Activated CD4-positive, CD25-positive, alpha-beta regulatory T cell treated with anti-CD3 and anti-CD28 coated beads, Interleukin-2, amount 50 U/mL, for 24 hours (primary cell): Measurements from ENCODE around the gene TSEN34.
"Not testable (repeated sequence)": the region's sequence is repeated elsewhere in the genome, so short reads cannot be mapped to it uniquely, and the experiment has no call there.

Source experiments
- ATAC-seq, 2 donors: fragments of 150-1000 bp; cut with Tn5 transposase; one replicate each; pipeline ENCODE4 v1.10.0; 2021; ENCODE audit warnings: mild to moderate bottlenecking in 1 of 2, moderate library complexity in 1 of 2

Gene TSEN34

DNA sequence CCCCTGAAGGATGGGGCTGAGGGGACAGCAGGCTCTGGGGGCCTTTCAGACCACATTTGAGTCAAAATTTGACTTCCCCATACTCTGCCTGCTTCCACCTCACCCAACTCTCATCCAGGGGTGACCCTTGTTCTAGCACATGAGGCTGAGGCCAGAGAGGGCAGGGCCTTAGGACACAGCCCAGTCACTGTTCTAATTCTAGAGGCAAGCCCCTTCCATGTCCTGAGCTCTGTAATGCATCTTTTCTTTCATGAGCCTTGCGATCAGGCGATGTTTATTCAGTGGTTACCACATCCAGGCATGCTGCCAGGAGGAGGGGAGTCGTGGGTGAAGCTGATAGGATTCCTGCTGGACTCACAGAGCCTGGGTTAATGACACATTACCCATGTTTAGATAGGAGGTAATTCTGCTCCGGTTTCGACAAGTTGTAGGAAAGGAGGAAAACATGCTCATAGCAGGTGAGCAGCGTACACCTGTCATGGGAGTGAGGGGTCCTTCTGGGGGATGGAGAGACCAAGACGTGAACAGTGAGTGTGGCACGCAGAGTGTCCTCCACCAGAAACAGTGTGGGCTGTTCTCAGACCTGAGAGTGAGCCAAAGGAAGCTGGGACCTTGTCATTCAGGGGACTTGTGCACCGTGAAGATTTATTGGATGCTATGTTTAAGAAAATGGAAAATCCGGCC is 18.8 kb downstream of the TSEN34 start:
- ATAC-seq = no peak

DNA sequence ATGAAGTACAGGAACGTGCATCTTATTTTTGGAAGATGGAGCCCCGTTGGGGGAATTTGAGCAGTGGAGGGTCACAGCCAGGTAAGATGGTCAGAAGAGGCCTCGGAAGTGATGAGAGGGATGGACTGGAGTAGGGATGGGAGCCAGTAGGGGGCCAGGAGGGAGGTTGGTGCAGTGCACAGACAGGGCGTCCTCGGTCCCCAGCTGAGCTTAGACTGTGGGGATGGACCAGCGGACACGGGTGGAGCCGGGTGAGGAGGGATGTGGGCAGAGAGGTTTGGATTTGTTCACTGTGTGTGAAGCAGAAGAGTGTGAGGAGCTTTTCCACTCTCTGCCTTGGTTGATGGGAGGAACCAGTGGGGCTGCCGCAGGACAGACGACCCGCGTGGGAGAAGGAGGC is 20.1 kb downstream of the TSEN34 start:
- no peak for ATAC-seq

DNA sequence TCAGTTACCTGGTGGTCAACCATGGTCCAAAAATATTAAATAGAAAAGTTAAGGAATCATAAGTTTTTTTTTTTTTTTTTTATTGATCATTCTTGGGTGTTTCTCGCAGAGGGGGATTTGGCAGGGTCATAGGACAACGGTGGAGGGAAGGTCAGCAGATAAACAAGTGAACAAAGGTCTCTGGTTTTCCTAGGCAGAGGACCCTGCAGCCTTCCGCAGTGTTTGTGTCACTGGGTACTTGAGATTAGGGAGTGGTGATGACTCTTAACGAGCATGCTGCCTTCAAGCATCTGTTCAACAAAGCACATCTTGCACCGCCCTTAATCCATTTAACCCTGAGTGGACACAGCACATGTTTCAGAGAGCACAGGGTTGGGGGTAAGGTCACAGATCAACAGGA is 23.1 kb downstream of the TSEN34 start:
- ATAC-seq = not testable (repeated sequence)

DNA sequence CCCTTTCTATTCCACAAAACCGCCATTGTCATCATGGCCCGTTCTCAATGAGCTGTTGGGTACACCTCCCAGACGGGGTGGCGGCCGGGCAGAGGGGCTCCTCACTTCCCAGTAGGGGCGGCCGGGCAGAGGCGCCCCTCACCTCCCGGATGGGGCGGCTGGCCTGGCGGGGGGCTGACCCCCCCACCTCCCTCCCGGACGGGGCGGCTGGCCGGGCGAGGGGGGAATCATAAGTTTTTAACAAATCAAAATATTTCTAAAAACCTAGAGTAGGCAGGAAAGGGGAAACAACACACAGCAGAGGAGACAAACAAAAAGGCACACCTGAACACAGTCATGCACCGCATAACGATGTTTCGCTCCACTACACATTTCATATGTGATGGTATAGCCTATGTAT is 23.6 kb downstream of the TSEN34 start:
- not testable (repeated sequence) for ATAC-seq

DNA sequence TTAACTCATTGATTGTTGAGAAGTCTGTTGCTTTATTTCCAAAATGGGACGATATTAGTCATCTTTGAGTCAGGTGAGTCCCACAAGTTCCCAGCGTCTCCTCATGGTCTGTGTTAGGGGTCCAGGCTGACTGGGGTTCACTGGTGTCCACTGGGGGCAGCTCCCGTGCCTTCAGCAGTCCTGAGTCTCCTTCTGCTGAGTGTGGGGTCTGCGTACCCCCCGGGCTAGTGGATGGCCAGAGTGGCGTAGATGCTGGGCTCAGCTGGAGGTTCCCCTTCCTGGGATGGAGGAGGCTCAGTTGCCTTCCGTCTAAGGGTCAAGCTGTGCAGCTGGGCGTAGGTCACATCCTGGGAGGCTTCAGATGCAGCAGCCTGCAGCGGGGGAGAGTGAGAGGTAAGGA is 25.8 kb downstream of the TSEN34 start:
- no peak for ATAC-seq

GRCh38 chr19:54217517-54218247 is 26.6 kb downstream of the TSEN34 start:
- not testable (repeated sequence) for ATAC-seq

DNA sequence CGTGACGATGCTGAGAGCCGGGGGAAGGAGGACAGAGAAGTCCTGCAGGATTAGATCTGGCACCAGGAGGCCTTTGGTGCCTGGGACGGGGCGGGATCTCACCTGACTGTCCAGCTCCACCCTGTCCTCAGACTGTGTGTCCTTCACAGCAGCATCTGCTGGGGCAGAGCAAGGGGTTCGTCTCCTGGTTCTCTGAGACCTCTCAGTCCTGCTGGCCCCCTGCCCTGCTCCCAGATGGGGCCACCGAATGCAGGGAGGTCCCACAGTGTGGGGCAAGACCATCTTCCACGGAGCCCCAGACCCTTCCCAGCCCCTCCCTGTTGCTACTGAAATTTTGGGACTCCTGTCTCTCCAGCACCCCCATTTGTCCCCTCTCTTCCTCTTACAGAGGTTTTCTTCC is 27.2 kb downstream of the TSEN34 start:
- ATAC-seq = no peak

- ATAC-seq = no peak
These were observed 28.0 kb downstream of the TSEN34 start for GRCh38 chr19:54218960-54219661.

DNA sequence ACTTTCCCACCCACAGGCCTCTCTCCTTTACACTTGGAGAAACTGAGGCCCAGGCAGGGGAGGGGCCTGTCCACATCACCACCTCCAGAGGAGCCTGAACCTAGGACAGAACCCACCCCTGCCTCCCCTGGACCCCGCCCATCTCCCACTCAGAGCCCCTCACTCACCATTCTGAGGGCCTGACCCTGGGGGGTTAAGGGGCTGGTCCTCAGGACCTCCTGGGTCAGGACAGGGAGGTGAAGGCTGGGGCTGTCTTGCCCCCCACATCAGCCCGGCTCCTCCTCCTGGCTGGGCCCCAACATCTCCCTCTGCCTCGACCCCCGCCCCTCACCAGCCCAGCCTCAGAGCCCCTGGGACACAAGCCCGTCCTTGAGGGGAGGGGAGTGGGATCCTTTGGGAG is 28.6 kb downstream of the TSEN34 start:
- not testable (repeated sequence) for ATAC-seq

- ATAC-seq = not testable (repeated sequence)
These were observed 30.8 kb downstream of the TSEN34 start for GRCh38 chr19:54221947-54222346.

DNA sequence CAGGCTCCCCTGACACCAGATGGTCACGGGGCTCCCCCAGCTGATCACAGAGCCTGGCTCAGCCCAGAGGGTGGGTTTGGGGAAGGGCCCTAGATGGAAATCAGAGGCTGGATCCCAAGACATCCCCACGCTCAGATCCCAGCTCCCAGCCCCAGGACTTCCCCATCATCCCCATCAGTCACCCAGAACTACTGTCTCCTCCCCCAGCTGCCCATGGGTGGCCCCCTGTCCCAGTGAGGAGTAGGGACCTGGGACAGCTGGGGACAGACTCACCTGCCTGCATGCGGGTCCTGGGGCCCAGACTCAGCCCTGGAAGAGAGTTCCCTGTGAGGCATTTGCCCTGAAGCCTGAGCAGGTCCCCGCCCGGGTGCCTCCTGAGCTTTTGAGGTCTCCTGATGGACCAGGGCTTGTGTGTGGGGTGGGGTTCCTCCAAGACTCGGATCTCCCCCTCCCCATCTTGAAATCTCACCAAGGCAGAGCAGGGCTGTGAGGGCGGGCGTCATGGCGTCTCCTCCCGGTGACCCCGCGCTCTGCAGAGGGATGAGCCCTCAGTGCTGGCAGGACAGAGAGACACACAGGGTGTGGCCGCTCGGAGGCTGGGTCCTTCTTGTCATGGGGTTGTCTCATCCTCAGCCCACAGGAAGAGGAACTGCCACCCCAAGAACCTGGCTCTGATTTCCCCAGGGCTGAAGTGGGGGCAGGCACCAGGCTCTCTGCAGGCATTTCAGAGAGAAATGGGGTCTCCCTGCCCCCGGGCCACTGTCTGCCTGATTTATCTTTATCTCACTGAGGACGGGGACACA is 31.6 kb downstream of the TSEN34 start, which contains the start of gene LILRB3:
Gene LILRB3 (minus strand): TSS at position 534 of the 803 bp plus-strand sequence. CDS start 31 bp downstream, at position 503.
- ATAC-seq = peak in 1 of 2 donors; percentile 23

DNA sequence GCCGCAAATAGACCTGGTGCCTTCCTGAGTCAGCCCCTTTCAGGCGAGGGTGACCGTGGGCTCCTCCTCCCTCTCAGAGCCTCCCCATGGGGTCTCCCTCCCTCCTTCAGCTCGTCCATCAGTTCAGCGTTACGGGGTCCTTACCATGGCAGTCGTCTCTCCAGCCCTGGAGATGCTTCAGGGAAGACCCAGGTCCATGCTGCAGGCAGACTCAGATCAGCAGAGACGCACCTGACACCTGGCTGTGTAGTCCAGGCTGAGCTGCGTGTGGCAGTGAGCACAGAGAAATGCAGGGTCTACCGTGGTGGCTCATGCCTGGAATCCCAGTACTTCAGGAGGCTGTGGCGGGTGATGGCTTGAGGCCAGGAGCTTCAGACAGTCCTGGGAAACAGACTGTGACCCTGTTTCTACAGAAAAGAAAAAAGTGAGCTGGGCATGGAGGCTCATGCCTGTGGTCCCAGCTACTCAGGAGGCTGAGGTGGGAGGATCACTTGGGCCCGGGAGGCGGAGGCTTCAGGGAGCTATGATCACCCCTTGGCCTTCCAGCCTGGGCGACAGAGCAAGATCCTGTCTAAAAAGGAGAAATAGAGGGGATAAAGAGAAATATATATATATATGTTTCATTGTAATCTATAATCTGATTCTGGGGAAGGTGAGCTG is 32.3 kb downstream of the TSEN34 start:
- not testable (repeated sequence) for ATAC-seq

GRCh38 chr19:54223937-54224281 is 32.8 kb downstream of the TSEN34 start:
- not testable (repeated sequence) for ATAC-seq

DNA sequence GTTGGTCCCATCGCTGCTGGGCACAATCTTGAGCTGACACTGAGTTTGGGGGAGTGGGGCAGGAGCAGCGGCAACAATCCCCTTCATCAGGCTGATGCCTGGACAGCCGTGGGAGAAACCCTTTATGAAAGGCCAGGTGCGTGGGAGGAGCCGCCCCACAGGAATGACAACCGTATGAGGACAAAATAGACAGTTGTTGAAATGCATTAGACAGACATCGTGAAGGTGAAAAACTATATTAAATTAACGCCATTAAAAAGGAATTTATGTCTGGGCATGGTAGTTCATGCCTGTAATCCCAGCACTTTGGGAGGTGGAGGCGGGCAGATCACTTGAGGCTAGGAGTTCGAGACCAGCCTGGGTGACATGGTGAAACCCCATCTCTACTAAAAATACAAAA is 33.5 kb downstream of the TSEN34 start:
- not testable (repeated sequence) for ATAC-seq

GRCh38 chr19:54229146-54229545 is 38.0 kb downstream of the TSEN34 start:
- ATAC-seq = no peak

DNA sequence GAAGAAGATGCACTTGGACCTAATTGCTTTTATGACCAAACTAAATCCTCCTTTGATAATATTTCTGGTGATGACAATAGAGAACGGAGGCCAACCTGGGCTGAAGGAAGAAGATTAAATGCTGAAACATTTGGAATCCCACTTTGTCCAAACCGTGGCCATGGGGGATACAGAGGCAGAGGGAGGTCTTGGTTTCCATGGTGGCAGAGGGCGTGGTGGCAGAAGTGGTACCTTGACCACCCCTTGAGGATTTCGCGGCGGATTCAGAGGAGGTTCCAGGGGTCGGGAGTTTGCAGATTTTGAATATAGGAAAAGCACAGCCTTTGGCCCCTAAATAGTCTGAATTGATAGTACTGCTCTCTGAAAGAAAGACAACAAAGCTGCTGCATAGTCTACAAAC is 38.9 kb downstream of the TSEN34 start:
- no peak for ATAC-seq

DNA sequence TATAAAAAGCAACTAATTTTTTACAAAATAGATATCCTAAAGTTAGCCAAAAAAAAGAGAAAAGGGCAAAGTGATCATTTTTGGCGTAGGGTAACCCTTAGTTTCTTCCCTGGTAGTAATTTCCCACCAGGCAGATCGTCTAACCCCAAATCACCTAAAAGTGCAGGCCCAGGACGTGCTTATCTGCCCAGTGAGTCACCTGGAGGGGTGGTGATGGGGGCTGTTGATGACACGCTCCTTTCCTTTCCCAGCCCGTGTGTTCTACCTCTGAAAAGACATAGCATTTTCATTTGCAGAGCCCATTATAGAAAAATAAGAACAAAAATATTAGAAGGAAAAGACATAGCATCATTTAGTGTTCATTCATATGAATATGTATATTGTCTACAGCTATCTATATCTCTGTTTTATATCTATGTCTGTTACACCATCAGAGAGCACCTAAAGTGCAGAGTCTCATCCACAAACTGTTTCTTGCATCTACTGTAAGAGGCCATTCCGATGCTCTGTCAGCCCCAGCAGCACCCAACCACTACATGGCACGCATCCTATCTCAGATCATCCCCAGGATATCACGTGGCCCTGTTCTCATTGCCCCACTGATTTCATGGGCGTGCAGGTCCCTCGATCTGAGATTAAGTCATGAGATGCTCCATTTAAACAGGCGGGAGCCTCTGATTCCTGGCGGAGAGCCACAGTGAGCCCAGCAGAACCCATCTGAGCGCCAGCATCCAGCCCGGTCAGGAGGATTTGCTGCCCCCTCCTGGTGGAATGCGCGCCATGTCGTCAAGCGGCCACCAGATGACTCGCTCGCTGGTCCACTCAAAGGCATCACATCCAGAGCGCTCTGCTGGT is 40.2 kb downstream of the TSEN34 start:
- ATAC-seq = peak; percentile 91 to 95

DNA sequence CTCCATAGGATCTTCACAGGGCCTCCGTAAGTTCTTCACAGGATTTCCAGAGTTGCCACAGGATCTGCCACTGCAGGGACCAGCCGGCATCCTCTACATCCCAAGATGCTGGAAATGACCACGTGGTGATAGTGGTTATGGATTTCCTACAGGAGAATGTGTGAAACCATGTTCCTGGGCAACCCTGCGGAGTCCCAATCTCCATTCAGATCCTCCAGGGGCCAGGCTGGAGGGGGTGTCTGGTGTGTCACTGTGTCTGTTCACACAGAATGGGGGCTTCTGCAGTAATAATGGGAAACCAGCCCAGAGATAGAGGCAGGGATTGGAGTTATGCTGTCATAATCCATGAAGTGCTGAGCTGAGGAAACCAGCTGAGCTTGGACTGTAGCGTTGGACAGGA is 42.8 kb downstream of the TSEN34 start:
- ATAC-seq = no peak

DNA sequence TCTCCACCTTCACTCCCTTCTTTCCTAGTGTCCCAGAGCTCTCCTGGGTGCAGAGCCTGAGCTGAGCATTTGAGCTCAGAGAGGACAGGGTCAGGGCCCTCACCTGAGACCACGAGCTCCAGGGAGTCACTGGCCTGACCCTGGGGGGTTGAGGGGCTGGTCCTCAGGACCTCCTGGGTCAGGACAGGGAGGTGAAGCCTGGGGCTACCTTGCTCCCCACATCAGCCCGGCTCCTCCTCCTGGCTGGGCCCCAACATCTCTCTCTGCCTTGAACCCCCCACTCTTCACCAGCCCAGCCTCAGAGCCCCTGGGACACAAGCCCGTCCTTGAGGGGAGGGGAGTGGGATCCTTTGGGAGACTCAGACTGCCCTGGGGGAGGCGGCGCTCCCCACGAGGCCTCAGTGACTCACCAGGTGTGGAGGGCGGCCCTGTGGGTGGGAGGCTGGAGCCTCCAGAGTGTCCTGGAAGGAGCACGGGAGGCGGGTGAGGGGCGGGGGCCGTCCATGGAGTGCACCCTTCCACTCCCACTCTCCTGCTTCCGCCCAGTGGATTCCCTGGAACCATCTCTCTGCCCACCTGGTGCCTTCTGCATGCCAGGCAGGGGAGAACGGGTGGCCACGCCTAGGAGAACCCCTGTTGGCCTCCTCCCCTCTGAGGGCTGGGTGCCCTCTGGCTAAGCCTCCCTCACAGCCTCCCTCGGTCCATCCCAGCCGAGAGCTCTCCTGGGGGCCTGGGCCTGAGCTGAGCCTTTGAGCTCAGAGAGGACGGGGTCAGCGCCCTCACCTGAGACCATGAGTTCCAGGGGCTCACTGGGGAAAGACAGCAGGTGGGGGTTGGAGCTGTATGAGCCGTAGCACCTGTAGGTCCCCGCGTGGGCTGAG is 48.6 kb downstream of the TSEN34 start:
- ATAC-seq = not testable (repeated sequence)
